ENCODE data around the gene SLC22A17. TPM values are rescaled to one million over a fixed set of nuclear protein-coding genes. Genes with fewer than 3 reads are reported as not detected.

The SLC22A17 gene
- total and polyA plus RNA-seq, 2 of the 8 experiments (the other 6 are each of a cell fraction or from before 2014, with no cell fraction given) = 43.0 to 49.0 TPM

GRCh38 chr14:23351681-23352505 is 794 bp downstream of the SLC22A17 start (continued):
- TF ChIP-seq KDM5A (IDR thresholded peaks at IDR 0.05; ENCODE audit: low read length) (no peak), RBBP5 (IDR thresholded peaks at IDR 0.05; ENCODE audit: borderline replicate concordance, low read depth, low read length) (no peak), TEAD4 (IDR thresholded peaks at IDR 0.05; ENCODE audit: low read depth, low read length) (no peak), TCF12 (IDR thresholded peaks at IDR 0.05; ENCODE audit: low read depth, low read length) (no peak), BACH1 (IDR thresholded peaks at IDR 0.05; ENCODE audit: low read length) (no peak), KDM4A (IDR thresholded peaks at IDR 0.05; ENCODE audit: low read depth, low read length, severe bottlenecking) (peak; percentile 88), CTCF (IDR thresholded peaks at IDR 0.05; ENCODE audit: control extremely low read depth in 1 of 3, insufficient read depth in 1 of 3, low read depth in 1 of 3, low read length in 3 of 3) (peak; percentile 26 to 39 (median 32); a peak in 3 of 4 replicates), TAF7 (optimal IDR thresholded peaks at IDR 0.05; ENCODE audit: borderline replicate concordance, low read depth, low read length) (no peak), ATF2 (IDR thresholded peaks at IDR 0.05; ENCODE audit: low read length) (no peak), GTF2F1 (IDR thresholded peaks at IDR 0.05; ENCODE audit: borderline replicate concordance, low read depth, low read length) (no peak), JUN (IDR thresholded peaks at IDR 0.05; ENCODE audit: low read depth, low read length) (no peak), NANOG (IDR thresholded peaks at IDR 0.05; ENCODE audit: insufficient read depth, low read depth, low read length, poor library complexity, severe bottlenecking) (no peak), POU5F1 (IDR thresholded peaks at IDR 0.05; ENCODE audit: low read depth, low read length) (no peak), HDAC6 (IDR thresholded peaks at IDR 0.05; ENCODE audit: low read depth, low read length) (no peak), SP2 (IDR thresholded peaks at IDR 0.05; ENCODE audit: low read length) (no peak), ATF3 (IDR thresholded peaks at IDR 0.05; ENCODE audit: insufficient read depth, low read depth, low read length) (no peak), NRF1 (IDR thresholded peaks at IDR 0.05; ENCODE audit: low read depth, low read length) (no peak)
- TF ChIP-seq, protein P1, sequence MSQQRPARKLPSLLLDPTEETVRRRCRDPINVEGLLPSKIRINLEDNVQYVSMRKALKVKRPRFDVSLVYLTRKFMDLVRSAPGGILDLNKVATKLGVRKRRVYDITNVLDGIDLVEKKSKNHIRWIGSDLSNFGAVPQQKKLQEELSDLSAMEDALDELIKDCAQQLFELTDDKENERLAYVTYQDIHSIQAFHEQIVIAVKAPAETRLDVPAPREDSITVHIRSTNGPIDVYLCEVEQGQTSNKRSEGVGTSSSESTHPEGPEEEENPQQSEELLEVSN (IDR thresholded peaks at IDR 0.05) = peak; percentile 60

Measured in H1 (cell line).